ENCODE measurements around the gene LDLRAP1.

LDLRAP1 gene

DNA sequence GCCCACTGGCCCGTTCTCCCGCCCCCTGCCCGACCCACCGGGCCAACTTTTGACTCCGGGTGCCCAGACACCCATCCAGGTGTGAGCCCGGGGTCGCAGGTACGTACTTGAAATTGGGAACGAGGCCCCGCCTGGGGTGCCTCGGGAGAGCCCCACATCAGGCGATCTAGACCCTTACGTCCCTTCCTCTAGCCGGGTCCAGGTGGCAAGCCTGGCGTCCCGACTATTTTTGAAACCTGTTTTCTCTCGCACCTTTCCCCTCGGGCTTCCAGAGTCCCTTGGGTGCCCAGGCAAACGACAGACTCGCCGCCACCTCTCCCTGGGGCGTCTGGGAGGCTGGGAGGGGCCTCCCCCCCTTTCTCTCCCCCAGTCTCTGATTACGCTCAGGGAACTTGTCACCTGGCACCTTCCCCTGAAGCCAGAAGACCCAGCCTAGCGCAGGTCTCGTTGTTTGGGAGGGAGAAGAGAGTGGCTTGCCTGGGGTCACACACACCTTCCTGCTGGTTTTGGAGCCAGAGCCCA is 898 bp downstream of the LDLRAP1 start:
- no peak for DNase-seq

DNA sequence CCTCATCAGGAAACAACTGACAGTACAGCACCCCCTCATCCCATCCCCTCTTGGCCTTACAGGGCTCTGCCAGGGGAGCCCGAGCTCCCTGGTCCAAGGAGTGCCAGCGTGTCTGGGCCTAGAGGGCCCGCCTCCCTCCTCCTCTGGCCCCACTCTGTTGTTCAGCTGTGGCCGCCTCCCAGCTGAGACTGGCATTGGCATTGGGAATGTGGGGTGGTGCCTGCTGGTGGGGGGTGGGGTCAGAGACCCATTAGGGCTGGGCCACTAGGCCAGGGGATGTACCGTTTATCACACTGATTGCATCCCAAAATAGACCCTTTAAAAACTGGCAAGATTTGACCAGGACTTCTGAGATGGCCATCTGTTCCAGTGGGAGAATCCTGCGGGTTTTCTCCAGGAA is 1.4 kb downstream of the LDLRAP1 start:
- DNase-seq: no peak

DNA sequence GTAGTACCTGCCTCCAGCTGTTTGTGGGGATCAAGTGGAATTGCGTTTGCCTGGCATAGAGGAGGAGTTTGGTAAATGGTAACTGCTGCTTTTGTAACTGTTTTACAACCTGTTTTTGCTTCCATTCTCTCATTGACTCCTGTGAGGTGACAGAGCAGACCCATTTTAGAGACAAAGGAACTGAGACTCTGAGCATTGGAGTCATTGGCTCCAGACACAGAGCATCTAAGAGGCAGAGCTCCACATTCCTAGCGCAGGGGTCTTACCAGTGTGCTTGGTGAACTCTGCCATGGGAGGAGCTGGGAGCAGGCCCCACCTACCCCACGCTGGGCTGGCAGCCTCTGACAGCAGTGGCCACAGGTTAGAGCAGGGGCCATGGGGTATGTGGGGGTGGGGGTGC is 2.4 kb downstream of the LDLRAP1 start:
- DNase-seq: no peak

DNA sequence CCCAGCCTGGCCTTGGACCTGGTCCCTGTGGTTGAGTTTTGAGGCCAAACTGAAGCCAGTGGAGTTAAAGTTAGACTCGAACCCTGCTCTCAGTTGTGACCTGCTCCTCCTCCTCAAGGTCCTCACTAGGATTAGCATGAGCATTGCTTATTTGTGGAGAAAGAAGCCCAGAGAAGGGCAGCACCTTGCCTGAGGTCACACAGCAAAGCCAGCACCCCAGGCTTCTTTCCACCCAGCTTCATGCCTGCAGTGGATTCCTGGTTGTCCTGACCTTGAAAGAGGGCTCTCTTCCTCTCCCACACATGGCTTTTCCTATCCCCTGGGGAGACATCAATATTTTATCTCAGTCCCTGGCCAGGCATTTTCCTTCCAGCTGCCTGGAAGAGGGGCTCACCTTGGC is 2.8 kb downstream of the LDLRAP1 start:
- DNase-seq: no peak

DNA sequence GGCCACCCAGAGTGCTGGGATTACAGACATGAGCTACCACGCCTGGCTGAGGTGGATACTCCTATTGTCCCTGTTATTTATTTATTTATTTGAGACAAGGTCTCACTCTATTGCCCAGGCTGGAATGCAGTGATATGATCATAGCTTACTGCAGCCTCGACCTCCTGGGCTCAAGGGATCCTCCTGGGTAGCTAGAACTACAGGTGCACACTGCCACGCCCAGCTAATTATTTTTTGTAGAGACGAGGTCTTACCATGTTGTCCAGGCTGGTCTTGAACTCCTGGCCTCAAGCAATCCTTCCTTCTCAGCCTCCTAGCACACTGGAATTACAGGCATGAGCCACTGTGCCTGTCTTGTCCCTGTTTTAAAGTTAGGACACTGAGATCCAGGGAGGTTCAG is 5.2 kb downstream of the LDLRAP1 start:
- DNase-seq: no peak

DNA sequence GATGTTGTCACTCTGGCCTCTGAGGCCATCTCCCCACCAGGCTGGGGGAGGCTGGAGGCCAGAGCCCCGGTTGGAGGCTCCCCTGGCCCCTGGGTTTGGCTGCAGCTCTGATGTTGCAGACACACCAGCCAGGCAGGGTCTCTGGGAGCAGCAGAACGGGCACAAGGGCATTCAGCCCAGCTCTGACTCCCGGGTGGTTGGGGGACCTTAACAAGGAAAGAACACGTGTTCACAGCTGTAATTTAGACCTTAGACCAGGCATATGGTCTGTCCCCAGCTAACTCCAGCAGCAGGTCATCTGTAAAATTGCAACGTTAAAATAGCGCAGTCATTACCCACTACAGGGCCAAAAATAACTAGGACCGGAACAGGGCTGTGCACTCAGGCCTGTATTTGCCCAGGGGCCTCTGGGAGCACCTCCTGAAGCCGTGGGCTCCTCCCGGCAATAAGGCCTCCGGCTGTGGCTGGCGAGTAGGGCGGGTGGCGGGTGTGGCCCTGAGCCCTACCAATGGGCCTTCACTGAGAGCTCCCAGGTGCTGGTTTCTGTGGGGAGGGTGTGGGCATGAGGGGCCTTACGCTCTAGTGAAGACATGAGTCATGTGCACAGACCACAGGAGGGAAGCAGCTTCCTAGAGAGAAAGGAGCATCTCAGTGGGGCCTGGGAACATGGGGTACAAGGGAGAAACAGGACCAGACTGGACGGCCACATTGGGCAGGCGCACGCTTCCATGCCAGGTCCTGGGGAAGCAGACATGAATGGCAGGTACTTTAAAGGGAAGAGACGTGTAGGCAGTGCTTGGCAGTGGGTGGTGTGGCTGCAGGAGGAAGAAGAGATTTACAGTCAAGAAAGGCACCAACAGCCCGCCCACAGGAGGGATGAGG is 6.1 kb downstream of the LDLRAP1 start:
- no peak for DNase-seq

DNA sequence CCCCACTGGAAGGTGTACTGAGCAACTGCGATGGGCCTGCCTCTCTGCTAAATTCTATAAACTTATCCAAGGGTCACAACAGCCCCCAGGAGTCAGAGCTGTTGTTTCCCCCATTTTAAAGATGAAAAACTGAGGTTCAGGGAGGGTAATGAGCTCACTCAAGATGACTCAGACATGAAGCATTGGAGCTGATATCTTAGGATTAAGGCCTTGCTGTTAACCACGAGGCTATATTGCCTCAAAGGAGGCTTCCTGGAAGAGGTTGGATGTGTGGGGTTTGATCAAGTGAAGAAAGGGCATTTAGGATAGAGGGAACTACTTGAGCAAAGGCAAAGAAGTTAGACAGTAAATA is 6.7 kb downstream of the LDLRAP1 start:
- no peak for DNase-seq

DNA sequence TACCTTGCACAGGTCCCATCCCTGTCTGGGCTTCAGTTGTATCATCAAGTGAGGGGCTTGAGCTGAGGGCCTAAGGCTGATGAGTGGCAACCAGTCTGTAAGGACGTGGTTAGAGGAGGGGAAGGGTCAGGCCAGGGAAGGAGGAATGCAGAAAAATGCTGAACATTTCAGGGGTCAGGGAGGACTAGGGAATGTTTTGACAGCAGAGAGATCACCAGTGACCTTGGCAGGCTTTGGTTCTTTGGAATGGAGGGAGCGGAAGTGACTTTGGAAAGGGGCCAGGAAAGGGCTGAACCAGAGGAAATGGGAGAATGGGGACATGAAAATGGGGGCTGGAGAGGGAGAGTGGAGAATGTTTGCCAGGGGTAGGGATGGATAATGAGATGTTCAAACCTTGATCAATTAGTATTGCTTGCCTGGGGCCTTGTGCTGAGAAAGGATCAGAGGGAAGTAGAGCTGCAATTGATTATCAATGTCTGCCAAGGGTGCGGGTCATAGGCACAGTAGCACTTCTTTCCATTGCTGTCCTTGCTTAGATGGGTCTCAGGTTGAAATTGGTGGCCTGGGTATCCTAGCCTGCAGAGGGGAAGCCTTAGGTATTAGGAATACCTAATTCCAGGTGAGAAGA is 7.4 kb downstream of the LDLRAP1 start:
- DNase-seq: no peak

DNA sequence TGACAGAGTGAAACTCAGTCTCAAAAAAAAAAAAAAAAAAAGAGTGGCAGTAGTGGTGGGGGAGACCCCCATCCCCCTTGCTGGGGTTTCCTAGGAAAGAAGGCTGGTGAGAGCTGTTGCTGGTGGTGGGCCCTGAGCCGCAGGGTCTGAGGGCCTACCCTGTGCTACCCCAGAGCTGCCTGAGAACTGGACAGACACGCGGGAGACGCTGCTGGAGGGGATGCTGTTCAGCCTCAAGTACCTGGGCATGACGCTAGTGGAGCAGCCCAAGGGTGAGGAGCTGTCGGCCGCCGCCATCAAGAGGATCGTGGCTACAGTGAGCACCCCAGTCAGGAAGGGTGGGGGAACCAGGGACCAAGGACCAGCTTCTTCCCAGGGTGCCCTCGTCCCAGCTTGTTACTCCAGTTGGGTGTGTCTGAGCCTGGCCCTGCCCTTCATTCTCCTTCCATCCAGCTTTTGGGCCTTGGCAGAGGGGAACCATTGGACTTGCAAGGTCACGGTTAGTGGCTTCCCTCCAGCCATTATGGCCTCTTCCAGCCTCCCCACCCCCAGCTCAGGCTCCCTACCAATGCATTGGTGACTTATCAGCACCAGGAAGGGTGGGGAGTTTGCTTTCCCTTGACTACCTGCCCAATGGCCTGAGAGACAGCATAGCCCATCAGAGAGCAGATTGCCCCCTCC is 10.5 kb downstream of the LDLRAP1 start:
- DNase-seq: no peak

DNA sequence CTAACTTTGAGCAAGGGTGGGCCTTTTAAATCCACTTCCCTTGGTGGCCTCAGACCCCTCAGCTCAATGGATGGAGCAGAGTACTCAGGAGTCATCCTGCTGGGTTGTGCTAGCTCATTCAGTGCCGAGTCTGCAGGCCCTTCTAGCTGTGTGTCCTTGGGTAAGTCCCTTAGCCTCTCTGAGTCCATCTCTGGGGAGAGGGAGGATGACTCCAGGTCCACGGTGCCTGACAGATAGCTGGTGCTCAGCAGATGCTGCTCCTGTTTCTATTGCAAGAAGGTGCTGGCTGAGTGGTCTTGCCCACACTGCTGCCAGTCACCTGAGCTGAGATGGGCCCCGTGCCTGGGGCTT is 11.0 kb downstream of the LDLRAP1 start:
- DNase-seq: no peak

DNA sequence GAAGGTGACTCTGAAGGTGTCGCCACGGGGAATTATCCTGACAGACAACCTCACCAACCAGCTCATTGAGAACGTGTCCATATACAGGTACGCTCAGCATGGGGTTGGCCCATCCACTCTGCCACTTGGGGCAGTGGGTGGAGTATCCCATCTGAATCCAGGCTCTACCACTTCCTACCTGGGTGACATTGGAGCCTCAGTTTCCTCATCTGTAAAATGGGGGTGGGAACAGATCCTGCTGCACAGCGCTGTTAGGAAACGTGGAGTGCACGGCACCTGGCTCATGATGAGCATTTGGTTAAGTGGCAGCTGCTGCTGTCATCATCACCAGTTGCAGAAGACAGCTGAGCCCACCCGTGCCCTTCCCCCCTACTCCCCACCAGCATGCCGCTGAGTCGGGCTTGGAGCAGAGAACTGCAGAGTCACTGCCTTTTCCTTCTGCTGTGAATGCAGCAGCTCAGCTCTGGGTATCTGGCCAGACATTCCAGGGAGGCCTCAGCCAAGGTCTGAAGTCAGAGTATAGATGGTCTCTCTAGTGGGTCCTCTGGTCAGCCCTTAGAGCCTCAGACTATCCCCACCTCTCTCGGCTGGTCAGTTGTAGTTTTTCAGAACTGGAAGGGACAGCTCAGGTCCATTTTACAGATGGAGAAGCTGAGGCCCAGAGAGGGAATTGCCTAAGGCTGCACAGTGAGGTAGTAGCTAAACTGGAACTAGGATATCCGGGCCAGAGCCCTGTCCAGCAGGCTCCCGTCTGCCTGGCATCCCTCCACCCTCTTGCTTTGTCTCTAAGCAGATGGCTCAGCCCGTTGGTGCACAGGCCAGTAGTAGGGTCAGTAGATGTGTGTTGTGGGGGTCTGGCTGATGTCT is 11.7 kb downstream of the LDLRAP1 start:
- no peak for DNase-seq

DNA sequence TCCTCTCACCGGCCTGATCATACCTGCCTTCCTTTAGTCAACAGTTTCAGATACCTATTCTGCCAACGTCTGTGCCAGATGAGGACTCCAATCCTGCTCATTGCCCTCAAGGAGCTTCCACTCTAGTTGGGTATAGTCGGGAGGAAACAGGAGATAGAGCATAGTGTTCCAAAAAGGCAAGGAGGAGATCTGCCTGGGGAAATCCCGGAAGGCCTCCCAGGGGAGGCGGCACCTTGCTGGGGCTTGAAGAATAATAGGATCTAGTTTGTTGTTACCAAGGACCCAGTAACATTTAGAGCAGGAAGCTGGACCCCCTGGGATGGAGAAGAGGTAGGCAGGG is 12.3 kb downstream of the LDLRAP1 start:
- DNase-seq: no peak

DNA sequence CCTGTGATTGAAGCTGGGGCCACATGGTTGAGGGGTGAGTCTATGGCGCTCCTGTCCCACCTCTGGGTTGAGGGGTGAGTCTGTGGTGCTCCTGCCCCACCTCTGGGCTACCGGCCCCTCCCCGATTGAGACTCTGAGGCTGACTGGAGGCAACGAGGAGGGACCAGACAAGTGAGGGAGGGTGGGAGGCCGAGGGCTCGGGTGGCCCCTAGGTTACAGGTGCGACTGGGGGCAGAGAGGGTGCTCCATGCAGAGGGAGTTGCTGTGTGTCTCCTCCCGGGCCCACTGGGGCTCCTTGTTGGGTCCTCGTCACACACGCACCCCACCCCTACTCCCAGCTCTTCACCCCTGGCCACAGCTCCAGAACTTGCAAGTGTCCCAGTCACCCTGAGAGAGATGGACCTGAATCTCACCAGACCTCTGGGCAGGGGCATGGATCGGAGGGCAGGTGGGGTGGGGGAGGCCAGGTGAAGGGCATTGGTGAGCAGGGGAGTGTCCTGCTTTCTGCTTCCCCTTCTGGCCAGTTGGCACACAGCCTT is 12.8 kb downstream of the LDLRAP1 start:
- DNase-seq: no peak

DNA sequence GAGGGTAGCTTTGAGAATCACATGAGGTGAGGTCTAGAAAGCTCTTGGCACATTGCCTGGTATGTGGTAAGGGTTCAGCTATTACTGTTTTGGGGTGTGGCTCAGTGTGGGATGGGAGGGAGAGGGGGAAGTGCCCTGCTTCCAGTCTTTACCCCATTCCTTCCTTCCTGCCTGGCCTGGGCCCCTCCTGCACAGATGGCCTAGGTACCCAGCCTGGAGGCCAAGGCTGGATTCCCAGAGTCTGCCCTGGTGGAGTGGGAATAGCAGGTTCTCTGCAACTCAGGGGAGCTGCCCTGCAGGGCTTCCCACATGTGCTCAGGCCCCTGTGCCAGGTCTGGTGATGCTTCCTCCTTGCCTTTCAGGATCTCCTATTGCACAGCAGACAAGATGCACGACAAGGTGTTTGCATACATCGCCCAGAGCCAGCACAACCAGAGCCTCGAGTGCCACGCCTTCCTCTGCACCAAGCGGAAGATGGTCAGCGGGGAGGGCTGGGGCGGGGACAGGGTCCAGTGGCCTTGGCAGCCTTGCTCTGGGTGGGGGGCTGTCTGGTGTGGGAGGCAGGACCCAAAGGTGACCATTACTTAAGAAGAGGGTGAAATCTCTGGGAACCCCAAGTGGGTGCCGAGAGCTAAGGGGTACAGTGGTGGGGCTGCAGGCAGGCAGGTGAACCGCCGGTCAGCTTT is 13.5 kb downstream of the LDLRAP1 start:
- DNase-seq: no peak

DNA sequence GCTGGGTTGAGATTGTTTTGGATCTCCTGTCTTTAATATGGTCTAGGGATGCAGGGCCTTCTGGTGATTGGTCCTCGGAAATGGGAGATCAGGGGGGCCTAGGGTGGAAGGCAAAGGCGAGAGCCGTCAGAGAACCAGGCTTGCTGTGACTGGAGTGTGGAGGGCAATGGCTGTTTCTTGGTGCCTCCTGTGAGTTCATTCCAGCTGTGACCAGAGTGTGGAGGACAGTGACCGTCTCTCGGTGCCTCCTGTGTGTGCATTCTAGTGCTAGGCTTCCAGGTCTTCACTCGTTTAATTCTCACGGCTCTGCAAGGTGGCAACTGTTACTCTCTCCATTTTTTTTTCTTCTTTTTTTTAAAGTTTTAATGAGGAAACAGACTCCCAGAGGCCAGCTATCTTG is 14.1 kb downstream of the LDLRAP1 start:
- no peak for DNase-seq

DNA sequence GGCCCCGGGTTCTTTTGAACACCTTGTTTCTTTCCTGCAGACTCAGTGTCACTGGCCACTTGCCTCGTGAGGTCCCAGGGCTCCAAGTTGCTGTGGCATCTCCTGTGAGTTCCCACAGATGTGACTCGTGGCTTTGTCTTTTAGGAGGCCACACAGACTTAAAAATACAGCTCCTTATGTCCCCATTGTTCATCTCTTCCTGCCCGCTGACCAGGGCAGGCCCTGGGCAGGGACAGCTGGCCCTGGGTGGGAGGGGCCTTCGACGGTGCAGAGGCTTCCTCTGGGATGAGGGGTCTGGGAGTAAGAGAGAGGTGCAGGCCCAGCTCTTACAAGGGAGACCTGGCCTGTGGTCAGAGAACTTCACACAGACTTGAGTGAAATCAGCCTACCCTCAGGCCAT is 15.6 kb downstream of the LDLRAP1 start:
- no peak for DNase-seq

DNA sequence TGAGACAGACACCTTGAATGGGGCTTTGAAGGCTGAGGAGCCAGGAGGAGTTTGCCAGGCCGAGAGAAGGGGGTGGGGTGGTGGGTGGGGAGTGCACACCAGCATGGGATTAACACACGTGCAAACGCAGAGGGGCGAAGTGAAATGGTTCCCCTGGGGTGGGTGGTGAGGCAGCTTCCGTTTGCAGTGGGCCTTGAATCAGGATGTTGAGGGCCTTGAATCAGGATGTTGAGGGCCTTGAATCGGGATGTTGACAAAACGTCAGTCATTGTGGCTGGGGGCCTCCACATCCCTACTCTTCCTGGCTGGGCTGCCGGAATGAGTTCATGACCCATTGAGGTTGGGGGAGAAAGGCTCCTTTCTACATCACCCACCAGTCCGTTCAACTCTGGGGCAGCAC is 16.6 kb downstream of the LDLRAP1 start:
- DNase-seq: no peak

DNA sequence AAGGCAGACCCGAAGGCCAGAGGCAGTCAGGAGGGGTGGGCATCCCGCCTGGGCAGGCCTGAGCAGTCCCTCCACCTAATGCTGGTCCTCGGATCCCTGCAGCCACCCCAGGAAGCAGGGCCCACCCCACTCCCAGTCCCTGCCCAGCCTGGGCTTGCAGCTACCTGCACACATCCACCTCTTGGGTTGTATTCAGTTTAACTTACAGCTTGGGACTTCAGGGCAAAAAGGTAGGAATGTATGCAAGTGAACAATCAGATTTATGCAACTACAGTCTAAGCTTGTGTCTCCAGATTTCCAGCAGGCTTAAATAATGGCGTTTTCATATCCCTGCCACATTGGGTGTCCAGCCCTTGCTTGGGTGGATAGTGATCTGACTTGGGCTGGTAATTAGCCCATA is 17.4 kb downstream of the LDLRAP1 start:
- no peak for DNase-seq

DNA sequence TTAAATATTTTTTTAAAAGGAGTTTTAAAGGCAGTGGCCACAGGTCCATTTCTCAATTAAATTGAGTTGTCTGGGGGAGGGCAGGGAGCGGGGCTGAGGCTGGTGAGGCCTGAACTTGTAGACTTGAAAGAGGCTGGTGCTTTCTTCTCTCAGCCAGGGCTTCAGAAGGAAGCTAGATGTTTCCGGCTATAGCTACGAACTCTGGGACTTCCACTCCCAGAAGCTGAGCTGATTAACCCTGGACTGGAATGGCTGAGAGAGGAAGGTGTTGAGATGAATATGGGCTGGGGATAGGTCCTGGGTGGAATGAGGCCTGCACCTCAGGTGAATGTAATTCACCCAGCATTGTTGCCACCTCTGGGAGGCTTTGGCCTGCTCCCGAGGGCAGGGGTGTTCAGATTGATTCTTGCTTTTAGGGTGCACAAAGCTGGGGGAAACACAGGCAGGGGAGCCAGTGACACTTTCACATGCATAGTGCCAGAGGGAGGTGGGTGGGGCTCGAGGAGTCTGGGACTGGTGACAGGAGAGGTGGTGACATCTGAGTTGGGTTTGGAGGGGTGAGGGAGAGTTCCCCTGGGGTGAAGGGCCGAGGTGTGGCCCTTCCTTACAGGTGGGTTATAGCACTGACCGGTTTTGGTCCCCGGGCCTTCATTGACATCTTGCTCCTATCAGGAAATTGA is 18.2 kb downstream of the LDLRAP1 start:
- no peak for DNase-seq

DNA sequence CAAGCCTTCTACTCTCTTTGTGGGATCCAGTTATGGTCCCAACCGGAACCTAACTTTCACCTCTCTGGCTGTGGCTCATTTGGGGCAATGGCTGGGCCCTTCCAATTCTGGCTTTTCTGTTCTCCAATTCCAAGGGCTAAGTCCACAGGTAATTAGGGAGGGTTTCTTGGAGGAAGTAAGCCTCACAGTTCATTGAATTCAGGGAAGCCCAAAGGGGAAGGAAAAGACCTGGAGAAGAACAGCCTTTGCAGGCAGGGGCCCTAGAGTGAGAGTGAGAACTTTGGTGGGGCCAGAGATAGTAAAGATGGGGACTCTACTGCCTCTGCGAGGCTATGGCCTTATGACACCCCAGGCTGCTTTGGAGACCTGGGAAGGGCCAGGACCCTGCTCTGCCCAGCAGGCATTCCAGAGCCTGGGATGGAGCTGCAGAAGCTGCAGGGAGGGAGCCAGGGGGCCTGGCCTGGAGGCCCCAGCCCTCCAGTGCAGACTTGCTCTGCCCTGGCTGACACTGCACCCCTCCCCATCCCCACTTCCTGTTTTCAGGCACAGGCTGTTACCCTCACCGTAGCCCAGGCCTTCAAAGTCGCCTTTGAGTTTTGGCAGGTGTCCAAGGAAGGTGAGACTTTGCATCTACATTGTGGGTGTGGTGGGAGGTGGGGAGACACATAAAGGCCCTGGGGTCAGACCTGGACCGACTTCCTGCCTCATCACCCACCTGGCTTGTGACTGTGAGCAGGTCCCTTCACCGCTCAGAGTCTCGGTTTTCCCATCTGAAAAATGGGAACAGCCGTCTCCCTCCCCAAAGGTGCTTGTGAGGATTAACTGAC is 18.9 kb downstream of the LDLRAP1 start:
- peak; percentile 24 for DNase-seq

DNA sequence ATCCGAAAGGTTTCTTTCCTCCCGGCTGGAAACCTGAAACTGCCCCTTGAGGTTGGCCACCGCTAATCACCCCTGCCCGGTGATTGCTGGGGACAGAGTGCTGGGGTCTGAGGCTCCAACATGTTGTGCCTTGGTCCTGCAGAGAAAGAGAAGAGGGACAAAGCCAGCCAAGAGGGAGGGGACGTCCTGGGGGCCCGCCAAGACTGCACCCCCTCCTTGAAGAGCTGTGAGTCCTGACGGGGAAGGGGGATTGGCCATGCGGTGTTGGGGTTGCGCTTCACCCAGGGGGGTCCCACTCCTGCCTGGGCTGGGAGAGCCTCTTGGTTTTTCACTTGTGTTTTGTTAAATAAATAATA is 19.5 kb downstream of the LDLRAP1 start:
- no peak for DNase-seq
